GM21515 (cell line): ENCODE results near the gene CUL1.

Experiments
- ATAC-seq: cut with Tn5 transposase; IDR thresholded peaks from one replicate; pipeline ENCODE4 v1.9.1; 2021; ENCODE audit not compliant: unreplicated experiment

Gene CUL1

GRCh38 chr7:148847815-148848734 lies 149.4 kb downstream of the CUL1 start:
- ATAC-seq: no peak

GRCh38 chr7:148849393-148850098 lies 150.8 kb downstream of the CUL1 start:
- no peak for ATAC-seq

GRCh38 chr7:148850564-148850963 lies 151.9 kb downstream of the CUL1 start:
- ATAC-seq: no peak
